Measurements from ENCODE around the gene PPP1R3A. TPM values are rescaled to one million over a fixed set of nuclear protein-coding genes. Genes with fewer than 3 reads are reported as not detected.
A peak's percentile ranks its signal among the peaks of the same experiment; 100 is the strongest.

Gene PPP1R3A
- total RNA-seq, 2 donors from 2014 or later: 53.4 to 97.9 TPM

DNA sequence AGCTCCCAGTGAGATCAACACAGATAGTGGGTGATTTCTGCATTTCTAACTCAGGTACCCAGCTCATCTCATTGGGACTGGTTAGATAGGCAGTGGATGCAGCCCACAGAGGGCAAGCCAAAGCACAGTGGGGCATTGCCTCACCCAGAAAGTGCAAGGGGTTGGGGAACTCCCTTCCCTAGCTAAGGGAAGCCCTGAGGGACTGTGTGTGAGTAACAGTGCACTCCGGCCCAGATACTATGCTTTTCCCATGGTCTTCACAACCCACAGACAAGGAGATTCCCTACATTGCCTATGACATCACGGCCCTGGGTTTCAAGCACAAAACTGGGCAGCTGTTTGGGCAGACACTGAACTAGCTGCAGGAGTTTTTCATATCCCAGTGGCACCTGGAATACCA is 62.8 kb downstream of the PPP1R3A start:
- Histone ChIP-seq H3K27ac (no peak overlapping the region), H3K27me3 (no peaks in the 10 kb centered on the region), H3K4me1 (no peaks in the 10 kb centered on the region), H3K36me3 (no peaks in the 10 kb centered on the region), H3K9me3 (no peaks in the 10 kb centered on the region), H3K4me3 (no peak overlapping the region)
- DNase-seq (ENCODE audit: low spot score): no peak
- TF ChIP-seq CTCF (IDR thresholded peaks at IDR 0.05): no peak

GRCh38 chr7:113840954-113841353 is 77.9 kb downstream of the PPP1R3A start:
- Histone ChIP-seq H3K4me3 (no peak overlapping the region), H3K36me3 (no peaks in the 10 kb centered on the region), H3K27ac (no peak overlapping the region), H3K27me3 (no peaks in the 10 kb centered on the region), H3K9me3 (no peaks in the 10 kb centered on the region), H3K4me1 (no peaks in the 10 kb centered on the region)
- DNase-seq (ENCODE audit: low spot score): no peak
- TF ChIP-seq CTCF (IDR thresholded peaks at IDR 0.05): no peak

DNA sequence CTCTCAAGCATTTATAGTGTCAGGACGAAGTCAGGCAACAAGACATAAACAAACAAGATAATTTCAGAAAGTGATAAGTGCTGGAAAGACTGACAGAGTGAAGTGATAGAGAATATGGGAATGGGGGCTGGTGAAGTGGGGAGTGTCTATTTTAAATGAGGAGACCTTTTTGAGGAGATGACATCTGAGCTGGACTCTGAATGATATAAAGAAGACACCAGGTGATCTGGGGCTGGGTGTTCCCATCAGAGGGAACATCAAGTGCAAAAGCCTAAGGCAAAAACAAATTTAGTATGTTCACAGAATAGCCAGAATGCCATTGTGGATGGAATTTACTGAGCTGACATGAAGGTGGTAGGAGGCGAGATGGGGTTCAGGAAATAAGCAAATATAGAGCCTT is 83.4 kb downstream of the PPP1R3A start:
- peaks cover 0 to 4% of the 10 kb centered on the region in 2 donors for H3K4me1 ChIP-seq

DNA sequence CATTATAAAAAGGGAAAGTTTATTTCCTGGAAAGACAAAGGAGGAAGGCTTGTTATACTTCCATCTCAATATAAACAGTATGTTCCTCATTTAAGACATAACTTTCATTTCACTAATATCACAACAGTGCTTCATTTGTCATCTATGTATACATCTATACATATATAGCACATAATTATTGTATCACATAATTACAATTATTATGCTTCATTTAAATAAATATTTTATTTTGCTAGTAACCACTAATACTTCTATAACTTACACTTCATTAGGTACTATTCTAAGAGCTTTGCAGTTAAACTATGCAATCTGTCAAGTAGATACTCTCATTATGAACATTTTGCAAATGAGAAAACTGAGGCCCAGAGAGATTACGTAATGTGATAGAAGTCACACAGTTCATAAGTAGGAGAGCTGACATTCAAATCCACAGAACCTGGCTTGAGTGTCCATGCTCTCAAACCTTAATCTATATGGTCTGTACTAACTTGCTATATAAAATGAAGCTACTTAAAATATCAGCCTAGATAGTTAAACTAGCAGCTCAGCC is 86.5 kb downstream of the PPP1R3A start:
- H3K27ac ChIP-seq: no peak overlapping the region
- TF ChIP-seq CTCF (IDR thresholded peaks at IDR 0.05): no peak
- no peak for DNase-seq (ENCODE audit: low spot score)
- peaks cover 0 to 4% of the 10 kb centered on the region in 2 donors for H3K4me1 ChIP-seq
- H3K27me3 ChIP-seq: no peaks in the 10 kb centered on the region
- no peaks in the 10 kb centered on the region for H3K9me3 ChIP-seq
- H3K4me3 ChIP-seq: no peak overlapping the region
- H3K36me3 ChIP-seq: no peaks in the 10 kb centered on the region

More for the DNA sequence above, 83.4 kb downstream of the PPP1R3A start:
- H3K4me3 ChIP-seq: no peak overlapping the region
- H3K9me3 ChIP-seq: no peaks in the 10 kb centered on the region
- no peak for TF ChIP-seq CTCF (IDR thresholded peaks at IDR 0.05)
- no peaks in the 10 kb centered on the region for H3K27me3 ChIP-seq
- H3K36me3 ChIP-seq: no peaks in the 10 kb centered on the region
- H3K27ac ChIP-seq: peak overlapping the region; percentile 44 to 69
- no peak for DNase-seq (ENCODE audit: low spot score)

- Histone ChIP-seq H3K27ac (no peak overlapping the region), H3K27me3 (no peaks in the 10 kb centered on the region), H3K9me3 (no peaks in the 10 kb centered on the region), H3K4me1 (peaks cover 0 to 4% of the 10 kb centered on the region in 2 donors), H3K36me3 (no peaks in the 10 kb centered on the region), H3K4me3 (no peak overlapping the region)
- DNase-seq (ENCODE audit: low spot score): no peak
- no peak for TF ChIP-seq CTCF (IDR thresholded peaks at IDR 0.05)
These were observed 87.3 kb downstream of the PPP1R3A start for GRCh38 chr7:113831556-113831955.

DNA sequence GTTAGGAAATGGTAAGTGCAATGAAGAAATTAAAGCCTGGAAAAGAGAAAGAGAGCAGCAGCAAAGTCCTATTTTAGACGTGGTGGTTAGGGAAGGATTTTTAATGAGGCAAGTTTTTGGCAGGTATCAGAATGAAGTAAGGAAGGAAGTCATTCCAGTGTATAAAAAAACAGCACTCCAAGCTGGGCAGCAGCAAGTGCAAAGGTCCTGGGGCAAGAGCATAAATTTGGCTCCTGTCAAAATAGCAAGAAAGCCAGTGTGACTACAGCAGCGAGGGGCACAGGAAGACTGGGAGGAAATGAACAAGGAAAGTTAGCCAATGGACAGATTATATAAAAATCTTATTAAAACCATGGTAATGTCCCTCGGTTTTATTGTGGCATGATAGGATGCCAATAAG is 90.2 kb downstream of the PPP1R3A start:
- Histone ChIP-seq H3K9me3 (no peaks in the 10 kb centered on the region), H3K27ac (no peak overlapping the region)

More for the DNA sequence above, 90.2 kb downstream of the PPP1R3A start:
- DNase-seq (ENCODE audit: low spot score): no peak
- Histone ChIP-seq H3K4me3 (no peak overlapping the region), H3K27me3 (no peaks in the 10 kb centered on the region), H3K36me3 (no peaks in the 10 kb centered on the region), H3K4me1 (peaks cover 0 to 4% of the 10 kb centered on the region in 2 donors)
- TF ChIP-seq CTCF (IDR thresholded peaks at IDR 0.05): no peak

All from right atrium auricular region (tissue), 2 donors.